PC-3 (cell line): ENCODE data around the gene PBRM1.

Experiments
- EZH2 ChIP-seq: fragments of 300-600 bp; sonication (generic); IDR thresholded peaks from one replicate; pipeline ENCODE4 v1.6.1; 2017; ENCODE audit warnings: antibody characterized with exemption, mild to moderate bottlenecking, low read length; ENCODE audit not compliant: unreplicated experiment
- TF ChIP-seq, protein P1 (sequence below): fragments of 300-600 bp; sonication (generic); conservative IDR thresholded peaks from 2 replicates; pipeline ENCODE4 v1.5.1; 2017; ENCODE audit warnings: antibody characterized with exemption, low read depth, mild to moderate bottlenecking, low read length

DNA sequence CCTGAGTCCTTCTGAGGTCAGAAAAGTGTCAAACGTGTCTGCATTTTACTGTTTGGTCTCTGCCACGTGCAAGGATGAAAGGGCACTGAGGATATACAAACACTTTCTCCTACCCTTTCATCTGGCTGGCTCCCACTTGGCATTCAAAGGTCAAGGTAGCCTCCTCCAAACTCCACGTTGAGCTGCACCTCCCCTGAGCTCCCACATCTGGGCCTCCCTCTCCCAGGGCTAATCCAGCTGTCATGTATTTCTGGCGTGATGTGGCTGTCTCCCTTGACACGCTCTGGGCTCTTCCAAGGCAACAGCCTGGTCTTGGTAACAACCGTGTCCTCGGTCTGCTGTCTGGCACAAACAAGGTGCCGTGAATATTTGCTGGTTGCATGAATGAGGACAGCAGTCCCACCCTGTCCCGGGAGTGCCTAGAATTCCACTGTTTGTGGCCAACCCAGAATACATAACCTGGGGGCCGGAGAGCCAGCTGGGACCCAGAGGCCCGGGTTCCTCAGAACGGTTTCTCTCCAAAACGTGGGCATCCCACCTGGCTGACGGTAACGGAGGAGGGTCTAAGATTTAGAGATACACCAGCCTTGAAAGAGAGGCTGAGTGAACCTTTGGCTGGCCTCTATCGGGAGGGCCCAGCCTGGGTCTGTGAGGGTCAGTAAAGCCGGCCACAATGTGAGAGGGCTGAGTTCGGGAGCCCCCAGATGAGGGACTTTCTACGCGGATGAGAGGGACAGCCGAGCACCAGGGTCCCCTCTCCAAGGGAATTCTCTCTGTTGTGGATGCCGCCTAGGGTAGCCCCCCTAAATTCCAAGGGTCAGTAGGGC lies 19.1 kb upstream of the PBRM1 start:
- TF ChIP-seq EZH2, result no peak
- TF ChIP-seq, protein P1, sequence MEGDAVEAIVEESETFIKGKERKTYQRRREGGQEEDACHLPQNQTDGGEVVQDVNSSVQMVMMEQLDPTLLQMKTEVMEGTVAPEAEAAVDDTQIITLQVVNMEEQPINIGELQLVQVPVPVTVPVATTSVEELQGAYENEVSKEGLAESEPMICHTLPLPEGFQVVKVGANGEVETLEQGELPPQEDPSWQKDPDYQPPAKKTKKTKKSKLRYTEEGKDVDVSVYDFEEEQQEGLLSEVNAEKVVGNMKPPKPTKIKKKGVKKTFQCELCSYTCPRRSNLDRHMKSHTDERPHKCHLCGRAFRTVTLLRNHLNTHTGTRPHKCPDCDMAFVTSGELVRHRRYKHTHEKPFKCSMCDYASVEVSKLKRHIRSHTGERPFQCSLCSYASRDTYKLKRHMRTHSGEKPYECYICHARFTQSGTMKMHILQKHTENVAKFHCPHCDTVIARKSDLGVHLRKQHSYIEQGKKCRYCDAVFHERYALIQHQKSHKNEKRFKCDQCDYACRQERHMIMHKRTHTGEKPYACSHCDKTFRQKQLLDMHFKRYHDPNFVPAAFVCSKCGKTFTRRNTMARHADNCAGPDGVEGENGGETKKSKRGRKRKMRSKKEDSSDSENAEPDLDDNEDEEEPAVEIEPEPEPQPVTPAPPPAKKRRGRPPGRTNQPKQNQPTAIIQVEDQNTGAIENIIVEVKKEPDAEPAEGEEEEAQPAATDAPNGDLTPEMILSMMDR, result no peak
